Occipital lobe (tissue), 2 donors: Measurements from ENCODE around the gene WAC. TPM values are rescaled to one million over a fixed set of nuclear protein-coding genes. Genes with fewer than 3 reads are reported as not detected.

Experiments
- DNase-seq: peaks from one replicate; lab custom pipeline; 2025; lab: John Stamatoyannopoulos, UW
- total RNA-seq: library from RNA; depleted of rRNA; stranded (reverse); fragments of >200 nt; gene quantifications from one replicate; pipeline ENCODE4 v1.2.3, GENCODE V29; 2014

WAC gene
- total RNA-seq, 1 donor from 2014 or later = 95.3 TPM

DNA sequence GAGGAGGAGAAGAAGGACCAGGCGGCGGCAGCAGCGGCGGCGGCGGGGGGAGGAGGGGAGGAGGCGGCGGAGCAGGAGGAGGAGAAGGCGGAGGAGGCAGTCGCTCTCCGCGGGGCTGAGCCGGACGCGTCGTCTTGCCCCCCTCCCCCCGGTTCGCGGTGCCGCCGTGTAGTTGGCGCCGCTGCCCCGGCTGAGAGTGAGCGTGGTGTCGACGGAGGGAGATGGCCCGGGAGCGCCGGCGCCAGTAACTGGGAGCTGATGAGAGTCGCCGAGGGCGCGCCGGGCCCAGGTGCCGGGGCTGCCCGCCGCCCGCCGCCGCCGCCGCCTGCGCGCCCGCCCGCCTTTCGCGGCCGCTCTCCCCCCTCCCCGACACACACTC lies 257 bp downstream of the WAC start:
- no peak for DNase-seq

DNA sequence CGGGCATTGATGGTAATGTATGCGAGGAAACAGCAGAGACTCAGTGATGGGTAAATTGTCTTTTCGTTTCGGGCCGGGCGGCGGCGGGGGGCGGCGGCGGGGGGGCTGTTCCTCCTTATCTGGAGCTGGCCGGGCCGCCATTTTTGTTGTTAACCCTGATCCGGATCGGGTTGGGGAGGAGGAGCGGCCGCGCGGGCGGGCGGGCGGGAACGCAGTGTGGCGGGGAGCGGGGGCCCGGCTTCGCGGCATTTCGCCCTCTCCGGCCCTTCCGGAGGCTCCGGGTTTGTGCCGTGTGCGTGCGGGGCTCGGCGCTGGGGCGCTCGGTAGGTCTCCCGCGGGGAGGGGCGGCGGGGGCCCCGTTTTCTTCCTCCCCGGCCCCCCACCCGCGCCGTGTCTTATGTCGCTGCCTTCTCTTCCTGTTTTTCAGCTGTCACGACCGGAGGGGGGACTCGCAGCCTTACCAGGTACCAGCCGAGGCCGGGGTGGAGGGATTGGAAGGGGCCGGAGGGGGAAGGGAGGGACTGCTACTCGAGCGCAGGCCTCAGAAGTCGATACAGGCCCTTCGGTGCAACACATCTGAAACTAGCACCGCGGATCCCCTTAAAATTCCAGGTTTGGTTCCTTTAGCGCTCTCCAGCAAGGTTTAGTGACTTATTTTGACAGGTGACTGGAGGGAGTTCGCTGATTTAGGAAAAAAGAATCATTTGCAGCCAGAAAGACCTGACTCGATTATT lies 820 bp downstream of the WAC start:
- peak; percentile 49 for DNase-seq

DNA sequence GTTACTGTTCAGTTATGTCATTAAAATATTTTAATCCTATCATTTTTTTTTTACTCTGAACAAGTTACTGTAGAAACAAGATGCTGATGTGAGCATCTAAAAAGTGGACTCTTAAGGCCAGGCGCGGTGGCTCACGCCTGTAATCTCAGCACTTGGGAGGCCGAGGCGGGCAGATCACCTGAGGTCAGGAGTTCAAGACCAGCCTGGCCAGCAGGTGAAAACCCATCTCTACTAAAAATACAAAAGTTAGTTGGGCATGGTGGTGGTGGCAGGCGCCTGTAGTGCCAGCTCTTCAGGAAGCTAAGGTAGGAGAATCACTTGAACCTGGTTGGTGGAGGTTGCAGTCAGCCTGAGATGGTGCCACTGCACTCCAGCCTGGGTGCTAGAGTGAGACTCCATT lies 2.9 kb downstream of the WAC start:
- DNase-seq = no peak

DNA sequence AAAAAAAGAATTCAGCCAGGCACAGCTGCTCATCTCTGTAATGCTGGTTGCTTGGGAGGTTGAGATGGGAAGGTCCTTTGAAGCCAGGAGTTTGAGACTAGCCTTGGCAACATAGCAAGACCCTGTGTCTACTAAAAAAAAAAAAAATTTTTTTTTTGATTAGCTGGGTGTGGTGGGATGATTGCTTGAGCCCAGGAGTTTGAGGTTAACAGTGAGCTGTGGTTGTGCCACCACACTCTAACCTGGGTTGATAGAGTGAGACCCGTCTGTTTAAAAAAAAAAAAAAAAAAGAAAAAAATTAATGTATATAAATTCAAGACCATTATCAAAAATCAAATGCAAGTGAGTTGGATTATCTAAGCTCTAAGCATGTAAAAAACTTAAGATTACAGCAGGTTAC lies 5.7 kb downstream of the WAC start:
- no peak for DNase-seq

DNA sequence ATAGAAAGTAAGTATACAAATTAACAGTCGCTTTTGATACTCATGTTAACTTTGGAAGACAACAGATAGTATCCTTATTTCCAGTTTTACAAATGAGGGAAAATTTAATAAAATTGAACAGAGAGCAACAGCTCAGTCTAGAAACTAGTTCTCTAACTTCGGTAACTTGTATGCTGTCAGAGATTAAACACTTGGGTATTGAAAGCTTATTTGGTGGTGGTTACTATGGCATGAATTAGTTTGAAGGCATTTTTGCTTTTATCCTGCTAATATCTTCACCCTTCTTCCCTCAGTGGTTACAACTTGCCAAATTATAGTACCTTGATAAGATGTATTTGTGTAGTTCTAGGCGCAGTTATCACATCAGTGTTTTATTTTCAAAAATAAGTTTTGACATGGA lies 7.2 kb downstream of the WAC start:
- no peak for DNase-seq

DNA sequence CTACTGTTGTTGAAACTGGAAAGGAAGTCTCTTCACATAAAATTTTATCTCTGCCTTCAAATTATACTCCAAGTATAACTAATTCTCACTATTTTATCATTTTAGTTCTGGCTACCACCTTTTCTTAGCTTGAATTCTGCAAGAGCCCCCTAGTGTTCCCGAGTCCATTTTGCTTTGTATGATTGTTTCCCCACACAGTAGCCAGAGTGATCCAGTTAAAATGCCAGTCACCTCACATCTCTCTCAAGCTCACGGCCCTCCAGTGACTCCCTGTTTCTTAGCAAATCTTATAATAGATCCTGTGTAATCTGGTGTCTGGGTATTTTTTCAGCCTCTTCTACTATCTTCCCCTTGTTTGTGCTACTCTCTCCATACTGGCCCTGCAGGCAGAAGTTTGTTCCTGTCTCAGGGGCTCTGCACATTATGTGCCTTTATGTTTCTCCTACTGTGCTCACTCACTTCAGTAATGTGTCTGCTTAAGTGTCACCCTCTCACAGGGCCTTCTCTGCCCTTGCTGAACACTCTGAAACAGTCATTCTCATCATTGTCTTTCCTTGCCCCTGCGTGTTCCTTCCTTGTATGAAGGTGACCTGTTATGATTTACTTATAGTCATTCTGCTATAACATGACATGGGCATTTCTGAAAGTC lies 8.9 kb downstream of the WAC start:
- DNase-seq = no peak

DNA sequence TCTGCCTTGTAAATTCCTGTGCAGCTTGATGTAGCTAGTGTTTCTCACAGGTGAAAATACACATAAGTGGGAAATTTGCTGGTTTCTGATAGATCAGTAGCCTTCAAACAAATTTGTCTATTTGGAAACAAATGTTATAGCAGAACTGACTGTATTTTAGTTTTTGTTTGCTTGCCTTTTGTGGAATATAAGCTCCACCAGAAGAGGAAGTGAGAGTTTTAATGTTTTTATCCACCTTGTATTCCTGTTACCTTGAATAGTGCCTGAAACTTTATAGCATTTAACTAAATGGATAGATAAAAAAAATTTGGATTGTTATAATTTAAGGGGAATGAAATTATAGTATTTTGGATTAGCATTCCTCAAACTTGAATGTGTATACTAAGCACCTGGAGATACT lies 9.8 kb downstream of the WAC start:
- DNase-seq = no peak

DNA sequence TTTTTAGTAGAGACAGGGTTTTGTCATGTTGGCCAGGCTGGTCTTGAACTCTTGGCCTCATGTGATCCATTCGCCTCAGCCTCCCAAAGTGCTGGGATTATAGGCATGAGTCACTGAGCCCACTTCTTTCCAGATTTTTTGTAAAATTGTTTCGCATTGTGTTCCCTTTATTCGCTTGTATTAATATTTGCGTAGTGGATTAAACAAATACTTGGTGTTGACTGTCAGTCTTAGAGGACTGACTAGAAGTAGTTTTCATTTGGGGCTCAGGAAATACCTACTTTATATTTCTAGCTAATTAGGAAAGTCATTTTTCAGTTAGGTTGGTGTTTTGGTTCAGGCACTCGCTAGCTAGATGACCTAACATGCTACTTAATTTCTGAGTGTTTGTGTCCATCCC lies 11.1 kb downstream of the WAC start:
- DNase-seq = no peak

DNA sequence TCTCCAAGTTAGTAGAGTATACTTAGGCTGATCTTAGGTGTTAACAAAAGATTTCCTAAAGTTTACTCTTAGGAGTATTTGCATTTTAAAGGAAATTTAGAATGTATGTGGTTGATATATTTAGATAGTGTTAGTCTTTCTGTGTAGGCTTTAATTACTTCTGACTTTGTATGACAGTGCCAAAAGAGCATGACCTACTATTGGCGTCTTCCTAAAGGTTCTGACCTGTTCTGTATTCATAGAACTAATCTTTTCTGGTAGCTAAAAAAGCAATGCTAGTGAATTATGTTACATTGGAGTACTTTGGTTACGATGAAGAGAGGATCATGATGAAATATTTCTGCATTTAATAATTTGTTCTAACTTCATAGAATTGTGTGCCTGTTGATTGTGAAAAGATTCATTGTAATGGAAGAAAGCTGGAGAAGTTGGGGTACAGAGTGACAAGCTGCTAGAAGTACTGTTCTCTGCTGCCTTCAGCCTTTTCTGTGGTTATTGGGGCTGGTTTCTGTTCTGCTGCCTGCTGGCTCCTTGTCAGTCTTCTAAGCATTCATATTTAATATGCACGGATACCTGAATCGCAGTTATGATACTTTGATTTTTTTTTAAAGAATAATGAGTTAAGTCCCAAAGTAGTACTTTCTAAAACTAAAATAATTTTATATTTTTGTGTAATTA lies 13.2 kb downstream of the WAC start:
- no peak for DNase-seq

DNA sequence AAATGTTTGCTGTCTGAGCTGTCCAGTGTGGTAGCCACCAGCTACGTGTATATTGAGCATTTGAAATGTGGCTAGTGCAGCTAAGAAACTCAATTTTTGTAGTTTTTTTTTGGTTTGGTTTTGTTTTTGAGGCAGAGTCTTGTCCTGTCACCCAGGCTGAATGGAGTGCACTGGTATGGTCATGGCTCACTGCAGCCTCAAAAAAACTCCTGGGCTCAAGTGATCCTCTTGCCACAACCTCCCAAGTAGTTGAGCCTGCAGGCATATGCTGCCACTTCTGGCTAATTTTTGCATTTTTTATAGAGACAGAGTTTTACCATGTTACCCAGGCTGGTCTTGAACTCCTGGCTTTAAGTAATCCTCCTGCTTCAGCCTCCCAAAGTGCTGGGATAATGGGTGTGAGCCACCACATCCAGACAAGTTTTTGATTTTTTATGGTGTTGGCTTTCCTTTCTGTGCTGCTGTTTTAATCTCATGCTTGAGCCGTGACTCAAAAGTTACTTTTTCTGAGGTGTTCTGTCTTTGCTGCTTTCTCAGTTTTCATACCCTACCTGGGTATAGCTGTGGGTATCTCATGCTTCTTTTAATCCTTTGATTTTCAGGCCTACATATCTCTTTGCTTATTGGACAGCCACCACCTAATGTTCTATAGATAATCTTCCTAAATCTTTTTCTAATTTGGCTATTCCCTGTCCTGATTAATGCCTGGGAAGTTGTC lies 16.0 kb downstream of the WAC start:
- DNase-seq = no peak

DNA sequence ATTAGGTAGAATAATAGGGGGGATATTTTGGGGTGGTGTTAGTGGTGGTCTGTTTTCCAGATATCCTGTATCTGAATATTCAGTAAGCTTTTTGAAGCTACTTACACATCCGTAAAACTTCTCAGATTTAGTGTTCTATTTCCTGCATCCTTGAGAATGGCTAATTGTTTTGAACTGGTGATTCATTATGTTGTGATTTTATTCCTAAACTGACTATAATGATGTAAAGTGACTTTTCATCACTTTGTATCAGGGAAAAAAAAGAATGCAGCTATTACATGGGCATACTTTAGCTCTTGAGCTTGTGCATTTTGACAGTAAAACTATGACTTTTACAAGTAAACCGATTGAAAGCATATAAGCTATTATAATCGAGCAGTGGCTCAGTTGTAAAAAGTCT lies 18.2 kb downstream of the WAC start:
- DNase-seq = no peak

DNA sequence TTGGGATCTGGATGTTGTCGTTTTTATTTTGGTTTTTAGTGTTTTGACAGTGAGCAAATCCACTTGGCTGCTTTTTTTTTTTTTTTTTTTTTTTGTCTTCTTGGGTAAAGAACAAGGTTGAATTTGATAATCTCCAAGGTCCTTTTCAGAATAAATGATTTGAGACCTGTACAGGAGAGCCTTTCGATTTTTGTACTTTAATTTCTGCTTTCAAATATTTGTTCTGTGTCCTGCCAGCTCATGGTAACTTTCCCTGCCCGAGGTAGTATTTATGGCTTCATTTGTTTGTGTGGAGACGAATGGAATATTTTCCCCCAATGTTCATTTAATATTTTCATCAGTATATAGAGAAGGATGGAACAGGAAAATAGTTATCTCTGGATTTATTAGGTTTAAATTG lies 19.9 kb downstream of the WAC start:
- no peak for DNase-seq

DNA sequence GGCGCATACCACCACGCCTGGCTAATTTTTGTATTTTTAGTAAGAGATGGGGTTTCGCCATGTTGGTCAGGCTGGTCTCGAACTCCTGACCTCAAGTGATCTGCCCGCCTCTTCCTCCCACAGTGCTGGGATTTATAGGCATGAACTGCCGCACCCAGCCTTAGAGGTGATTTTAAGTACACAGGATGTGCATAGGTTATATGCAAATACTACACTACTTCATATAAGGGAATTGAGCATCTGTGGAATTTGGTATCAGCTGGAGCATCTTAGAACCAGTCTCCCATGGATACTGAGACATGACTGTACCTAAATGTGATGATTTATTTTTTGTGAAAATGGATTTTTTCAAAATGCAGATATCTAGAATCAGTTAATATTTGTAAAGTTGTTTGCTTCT lies 21.1 kb downstream of the WAC start:
- DNase-seq = no peak

DNA sequence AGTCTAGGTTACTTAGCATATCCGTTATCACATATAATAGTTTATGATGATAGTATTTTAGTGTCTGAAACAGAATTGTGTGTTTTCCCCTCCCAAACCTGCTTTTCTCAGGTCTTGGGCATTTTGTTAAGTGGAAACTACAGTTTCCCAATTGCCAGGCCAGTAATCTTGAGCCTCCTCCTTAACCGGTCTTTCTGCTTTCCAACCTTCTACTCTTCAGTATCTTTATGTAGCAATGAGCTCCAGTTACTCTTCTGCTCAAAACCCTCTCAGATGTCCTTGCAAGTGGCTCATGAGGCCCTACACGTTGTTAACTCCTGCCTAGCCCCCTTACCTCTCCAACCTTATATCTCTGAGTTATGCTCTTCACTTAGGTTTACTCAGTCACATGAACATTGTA lies 22.0 kb downstream of the WAC start:
- DNase-seq = no peak

DNA sequence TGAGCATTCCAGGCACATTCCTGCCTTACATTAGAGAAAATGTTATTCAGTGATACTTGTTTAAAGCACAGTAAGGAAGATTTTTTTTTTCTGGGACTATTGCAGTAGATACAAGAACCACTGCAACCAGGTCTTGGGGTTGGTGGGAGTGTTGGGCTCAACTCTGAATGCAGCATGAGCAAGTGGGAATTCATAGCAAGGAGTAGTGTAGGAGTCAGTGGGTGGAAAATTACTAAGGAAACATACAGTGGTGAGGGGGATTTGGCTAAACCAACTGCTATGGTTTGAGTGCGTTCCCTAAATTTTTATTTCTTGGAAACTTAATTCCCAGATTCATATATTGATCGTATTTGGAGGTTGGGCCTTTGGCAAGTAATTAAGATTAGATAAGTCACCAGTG lies 22.4 kb downstream of the WAC start:
- no peak for DNase-seq

DNA sequence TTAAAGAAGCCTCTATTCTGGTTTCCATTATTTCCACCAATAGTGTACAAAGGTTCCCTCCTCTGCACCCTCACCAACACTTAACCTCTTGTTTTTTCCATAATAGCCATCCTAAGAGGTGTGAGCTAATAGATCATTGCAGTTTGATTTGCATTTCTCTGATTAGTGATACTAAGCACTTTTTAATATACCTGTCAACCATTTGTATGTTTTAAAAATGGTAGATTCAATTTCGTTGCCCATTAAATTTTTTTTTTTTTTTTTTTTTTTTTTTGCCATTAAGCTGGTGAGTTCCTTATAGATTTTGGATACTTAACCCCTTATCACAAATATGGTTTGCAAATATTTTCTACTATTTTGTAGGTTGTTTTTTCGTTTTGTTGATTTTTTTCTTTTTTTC lies 23.2 kb downstream of the WAC start:
- no peak for DNase-seq

DNA sequence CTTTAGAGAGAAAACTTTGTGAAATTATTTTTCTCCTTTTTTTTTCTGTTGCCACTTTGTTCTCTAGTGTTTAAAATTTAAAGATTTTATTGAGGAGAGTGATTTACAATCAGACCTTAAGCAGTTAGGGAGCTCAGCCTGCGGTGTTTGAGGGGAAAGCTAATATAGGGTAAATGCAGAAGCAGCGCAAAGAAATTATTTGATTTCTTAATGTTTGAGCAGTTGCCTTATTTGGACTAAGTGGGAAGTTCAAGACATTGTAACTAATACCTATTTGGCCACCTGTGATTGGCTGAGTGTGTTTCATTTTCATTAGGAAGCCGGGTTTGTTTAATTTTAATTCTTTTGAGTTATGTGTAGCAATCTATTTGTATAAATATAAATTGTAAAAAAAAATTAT lies 25.3 kb downstream of the WAC start:
- DNase-seq = no peak

DNA sequence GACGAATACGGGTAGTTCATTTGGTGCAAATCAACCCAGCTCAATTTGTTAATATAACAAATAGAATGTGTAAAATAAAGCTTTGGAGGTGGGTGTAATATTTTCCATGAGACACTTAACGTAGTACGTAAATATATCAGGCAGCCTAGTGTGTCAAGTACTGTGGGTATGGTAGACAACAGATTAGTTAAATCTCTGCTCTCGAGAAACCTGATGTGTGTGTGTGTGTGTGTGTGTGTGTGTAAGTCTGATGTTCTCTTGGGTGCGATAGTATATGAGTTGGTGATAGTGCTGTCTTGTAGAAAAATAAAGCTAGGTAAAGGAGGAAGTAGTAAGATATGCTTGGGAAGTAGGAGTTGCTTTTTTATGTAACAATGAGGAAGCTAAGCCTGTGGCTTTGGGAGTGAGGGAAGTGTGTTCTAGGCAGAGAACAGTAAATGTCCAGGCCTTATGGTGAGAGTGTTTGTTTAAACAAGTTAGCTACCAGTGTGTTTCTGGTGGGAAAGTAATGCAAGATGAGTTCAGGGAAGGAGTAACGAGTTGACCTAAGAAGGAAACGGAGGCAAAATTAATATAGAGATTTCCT lies 26.1 kb downstream of the WAC start:
- DNase-seq = no peak

DNA sequence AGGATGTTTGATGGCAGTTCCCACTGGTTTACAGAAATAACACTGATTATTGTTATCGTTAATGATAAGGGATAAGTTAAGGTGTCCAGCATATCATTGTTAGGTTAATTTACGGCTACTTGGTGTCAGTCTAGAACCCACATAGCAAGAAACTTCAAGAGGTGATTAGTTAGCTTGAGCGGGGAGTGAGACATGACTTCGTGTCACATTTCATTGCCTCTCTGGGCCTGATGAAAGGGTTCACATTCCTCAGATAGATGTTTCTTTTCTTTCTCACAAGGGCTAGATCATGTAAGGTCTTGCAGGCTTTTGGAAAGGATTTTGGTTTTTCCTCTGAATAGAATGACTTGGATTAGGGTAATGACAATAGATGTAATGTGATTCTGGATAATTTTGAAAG lies 26.7 kb downstream of the WAC start:
- DNase-seq = no peak

DNA sequence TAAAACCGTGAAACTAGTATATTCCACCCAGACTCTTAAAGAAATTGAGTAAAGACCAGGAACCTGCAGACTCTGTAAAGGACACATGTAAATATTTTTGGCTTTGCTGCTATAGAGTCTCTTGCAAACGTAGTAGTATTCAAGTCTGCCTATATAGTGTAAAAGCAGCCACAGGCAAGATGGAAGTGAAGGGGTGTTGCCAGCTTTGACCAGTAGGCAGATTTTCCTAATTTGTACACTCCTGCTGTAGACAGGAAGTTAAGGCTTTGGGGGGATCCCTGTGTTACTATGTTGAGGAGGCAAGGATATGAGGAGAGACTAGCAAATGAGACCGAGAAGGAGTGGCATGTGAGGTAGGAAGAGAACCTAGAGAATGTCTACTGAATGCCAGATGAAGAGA lies 27.7 kb downstream of the WAC start:
- no peak for DNase-seq

DNA sequence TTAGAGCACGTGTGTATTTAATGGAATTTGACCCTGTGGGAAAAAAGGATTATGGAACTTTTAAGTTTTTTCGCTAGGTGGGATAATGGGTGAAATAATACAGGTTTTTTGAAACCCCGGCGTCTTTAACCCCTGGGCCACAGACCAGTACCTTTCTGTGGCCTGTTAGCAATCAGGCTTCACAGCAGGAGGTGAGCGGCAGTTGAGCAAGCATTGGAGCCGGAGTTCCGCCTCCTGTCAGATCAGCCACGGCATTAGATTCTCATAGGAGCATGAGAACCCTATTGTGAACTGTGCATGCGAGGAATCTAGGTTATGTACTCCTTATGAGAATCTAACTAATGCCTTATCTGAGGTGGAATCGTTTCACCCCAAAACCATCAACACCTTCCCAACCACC lies 28.6 kb downstream of the WAC start:
- DNase-seq = no peak

DNA sequence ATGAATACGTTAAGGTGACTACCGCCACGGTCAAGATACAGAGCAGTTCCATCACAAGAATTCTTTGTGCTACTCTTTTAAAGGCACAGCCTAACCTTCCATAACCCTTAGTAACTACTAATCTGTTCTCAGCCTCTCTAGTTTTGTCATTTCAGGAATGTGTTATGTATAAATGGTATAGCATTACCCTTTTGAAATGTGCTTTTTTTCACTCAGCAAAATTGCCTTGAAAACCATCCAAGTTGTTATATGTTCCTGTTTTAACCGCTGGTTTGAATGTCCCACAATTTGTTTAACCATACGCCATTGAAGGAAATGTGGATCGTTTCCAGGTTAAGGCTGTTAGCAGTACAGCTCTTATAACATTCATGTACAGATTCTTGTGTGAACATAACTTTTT lies 32.0 kb downstream of the WAC start:
- no peak for DNase-seq
